Activated naive CD8-positive, alpha-beta T cell treated with anti-CD3 and anti-CD28 coated beads, Interleukin-2, amount 50 U/mL, for 16 hours (primary cell): ENCODE measurements around the gene PGAP3.
A peak's percentile ranks its signal among the peaks of the same experiment; 100 is the strongest.

Experiments
- DNase-seq: peaks from one replicate; pipeline ENCODE4 v3.0.0-alpha.2; 2020; ENCODE audit warnings: low read depth, low spot score

PGAP3 gene

GRCh38 chr17:39639566-39640458 is 48.0 kb downstream of the PGAP3 start:
- no peak for DNase-seq

DNA sequence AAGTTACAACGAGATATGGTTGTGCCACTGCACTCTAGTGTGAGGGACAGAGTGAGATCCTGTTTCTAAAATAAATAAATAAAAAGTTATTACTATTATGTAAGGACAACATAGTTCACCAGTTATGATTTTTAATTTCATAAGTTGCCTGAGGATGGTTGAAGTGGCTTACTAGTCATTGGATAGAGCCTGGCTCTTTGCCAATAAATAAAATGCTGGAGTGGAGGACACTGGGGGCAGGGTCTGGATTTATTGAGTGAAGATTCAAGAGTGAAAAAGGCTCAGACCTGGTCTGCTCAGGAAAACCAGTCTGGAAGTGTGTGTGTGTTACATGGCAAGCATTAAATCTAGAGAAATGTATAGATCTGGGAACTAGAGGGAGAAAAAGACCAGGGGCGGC is 48.8 kb downstream of the PGAP3 start:
- DNase-seq = no peak

DNA sequence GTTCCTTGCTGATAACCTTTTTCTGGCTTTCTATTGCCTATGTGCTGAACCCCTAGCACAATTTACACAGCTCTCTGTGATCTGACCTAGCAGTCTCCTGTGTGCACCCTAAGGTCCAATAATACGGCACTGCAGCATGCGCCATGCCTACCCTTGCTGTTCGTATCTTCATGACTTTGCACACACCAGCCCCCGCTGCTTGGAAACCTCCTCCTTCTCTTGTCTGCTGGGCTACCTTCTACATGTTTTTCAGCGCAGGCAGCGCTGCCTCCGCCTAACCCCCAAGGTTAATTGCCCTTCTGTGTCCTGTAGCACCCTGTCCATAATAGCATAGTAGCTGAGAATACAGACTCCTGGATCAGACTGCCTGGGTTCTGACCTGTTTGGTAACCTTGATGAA is 49.5 kb downstream of the PGAP3 start:
- DNase-seq = no peak

DNA sequence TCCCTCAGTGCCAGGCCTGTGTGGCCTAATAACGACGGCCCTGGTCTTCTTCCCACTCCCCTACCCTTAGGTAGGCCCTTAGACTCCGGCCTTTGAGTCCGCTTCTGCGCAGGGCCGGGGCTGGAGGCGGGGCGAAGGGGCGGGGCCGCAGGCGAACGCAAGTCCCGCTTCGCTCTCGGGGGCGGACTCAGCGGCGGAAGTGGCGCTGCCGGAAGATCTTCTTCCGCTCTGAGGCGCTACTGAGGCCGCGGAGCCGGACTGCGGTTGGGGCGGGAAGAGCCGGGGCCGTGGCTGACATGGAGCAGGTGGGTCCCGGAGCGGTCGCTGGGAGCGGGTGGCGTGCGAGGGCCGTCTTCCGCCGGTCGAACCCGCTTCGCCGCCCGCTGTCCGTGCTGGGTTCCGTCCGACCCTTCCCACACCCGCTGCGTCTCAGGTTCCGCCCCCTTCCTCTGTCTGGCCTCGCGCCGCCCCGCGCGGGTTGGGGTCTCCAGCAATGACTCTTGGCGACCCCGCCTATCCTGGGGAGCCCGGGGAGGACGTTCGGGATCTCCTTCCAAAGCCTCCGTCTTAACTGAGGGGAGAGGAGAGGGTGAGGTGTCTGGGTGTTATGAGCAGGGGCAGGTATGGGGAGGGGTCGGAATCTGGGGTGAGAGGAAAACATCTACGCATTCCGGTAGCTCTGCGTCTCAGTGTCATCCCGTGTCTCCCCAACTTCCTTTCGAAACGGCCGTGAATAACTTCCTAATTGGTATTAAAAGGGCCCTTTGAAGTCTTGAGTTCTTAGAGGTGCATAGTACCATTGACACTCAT is 50.7 kb downstream of the PGAP3 start, which contains the start of gene STARD3:
Gene STARD3, plus strand, starts transcription at position 218 of the 810 bp plus-strand sequence. CDS start 16,388 bp downstream, outside the sequence.
- peak; percentile 83 for DNase-seq

DNA sequence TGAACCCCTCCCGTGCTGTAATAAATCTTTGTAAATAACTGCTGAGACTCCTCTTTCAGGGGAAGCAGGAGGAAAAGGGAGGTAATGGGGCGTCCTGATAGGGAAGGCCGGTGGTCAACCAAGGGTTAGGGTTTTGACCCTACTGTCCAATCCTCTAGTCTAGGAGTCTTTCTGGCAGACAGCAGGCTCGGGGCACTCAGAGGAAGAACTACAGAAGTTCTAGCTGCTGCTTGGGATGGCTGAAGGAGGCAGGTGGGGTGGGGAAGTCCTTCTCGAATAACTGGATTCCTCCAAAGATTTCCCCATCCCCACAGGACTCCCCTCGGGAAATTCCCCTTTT is 51.3 kb downstream of the PGAP3 start:
- no peak for DNase-seq

GRCh38 chr17:39635614-39636176 is 52.2 kb downstream of the PGAP3 start:
- DNase-seq = no peak

DNA sequence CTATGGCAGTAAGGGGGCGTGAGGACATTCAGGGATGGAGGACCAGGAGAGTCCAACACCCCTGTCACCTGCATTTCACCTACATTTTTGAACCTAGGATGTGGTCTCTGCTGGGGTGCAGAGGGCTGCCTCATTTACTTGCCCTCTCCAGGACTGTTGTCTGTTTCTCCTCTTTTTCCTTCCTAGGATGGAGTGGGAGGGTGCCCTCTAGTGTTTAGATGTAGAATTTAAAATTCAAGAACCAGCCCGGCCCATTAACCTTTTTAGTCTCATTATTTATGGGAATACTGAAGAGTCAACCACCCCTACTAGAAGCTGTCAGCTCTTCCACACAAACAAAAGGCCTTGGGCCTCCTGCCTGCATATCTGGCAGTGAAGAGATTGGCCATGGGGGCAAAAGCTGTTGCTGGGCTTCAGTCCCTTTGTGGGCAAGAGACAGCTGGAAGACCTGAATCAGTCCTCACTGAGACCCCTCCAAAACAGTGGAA is 53.4 kb downstream of the PGAP3 start:
- no peak for DNase-seq

GRCh38 chr17:39633570-39634183 is 54.2 kb downstream of the PGAP3 start:
- no peak for DNase-seq

DNA sequence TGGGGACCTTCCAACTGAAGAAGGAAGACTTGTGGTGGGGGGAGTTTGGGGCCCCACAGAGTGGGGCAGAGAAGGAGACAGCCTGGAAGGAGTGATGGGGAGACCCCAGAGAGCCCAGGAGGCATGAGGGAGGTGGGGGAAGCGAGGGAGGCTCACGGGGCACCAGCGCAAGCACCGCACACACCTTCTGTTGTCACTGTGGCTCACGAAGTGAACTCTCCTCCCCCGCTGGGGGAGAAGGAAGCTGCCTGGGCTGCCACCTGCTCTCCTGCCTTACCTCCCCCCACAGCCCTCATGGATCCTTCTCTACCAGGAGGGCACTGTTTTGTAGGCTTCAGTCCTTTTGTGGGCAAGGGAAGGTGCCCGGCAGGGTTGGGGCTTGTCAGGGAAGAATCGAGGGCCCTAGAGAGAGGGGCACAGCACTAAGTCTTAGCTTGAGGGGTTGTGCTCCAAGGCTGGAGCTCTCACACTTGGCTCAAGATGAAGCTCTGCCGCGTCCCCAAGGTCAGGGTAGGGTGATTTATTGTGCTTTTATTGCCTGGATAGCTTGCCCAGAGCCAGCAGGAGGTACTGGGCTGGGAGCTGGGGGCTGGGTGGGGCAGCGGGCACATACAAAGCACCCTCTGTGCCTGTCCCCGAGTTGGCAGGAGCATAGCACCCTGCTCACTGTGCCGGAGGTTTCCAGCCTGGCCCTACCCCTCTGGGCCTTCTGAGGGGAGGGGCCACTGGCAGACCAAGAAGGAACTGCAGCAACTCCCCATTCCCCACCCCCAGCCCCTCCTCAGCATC is 55.5 kb downstream of the PGAP3 start:
- no peak for DNase-seq

- no peak for DNase-seq
These were observed 56.5 kb downstream of the PGAP3 start for GRCh38 chr17:39631403-39631802.

DNA sequence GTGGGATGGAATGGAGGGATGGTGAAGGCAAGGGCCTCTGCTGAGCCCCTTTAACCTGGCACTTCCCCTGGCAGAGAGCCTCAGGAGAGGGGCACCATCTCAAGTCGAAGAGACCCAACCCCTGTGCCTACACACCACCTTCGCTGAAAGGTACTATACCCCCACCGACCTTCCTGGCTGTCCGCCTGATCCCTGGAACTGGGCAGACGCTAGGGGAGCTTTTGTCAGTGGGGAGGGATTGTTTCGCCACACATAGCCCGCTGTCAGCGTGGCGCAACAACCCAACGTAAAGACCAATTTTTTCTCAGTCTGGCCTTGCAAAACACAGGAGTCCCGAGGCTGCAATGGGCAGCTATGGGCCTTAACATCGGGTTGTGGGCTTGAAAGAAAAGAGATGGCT is 58.0 kb downstream of the PGAP3 start:
- no peak for DNase-seq

- DNase-seq = no peak
These were observed 58.4 kb downstream of the PGAP3 start for GRCh38 chr17:39629494-39629880.

GRCh38 chr17:39628655-39629493 is 59.0 kb downstream of the PGAP3 start:
- DNase-seq = no peak

DNA sequence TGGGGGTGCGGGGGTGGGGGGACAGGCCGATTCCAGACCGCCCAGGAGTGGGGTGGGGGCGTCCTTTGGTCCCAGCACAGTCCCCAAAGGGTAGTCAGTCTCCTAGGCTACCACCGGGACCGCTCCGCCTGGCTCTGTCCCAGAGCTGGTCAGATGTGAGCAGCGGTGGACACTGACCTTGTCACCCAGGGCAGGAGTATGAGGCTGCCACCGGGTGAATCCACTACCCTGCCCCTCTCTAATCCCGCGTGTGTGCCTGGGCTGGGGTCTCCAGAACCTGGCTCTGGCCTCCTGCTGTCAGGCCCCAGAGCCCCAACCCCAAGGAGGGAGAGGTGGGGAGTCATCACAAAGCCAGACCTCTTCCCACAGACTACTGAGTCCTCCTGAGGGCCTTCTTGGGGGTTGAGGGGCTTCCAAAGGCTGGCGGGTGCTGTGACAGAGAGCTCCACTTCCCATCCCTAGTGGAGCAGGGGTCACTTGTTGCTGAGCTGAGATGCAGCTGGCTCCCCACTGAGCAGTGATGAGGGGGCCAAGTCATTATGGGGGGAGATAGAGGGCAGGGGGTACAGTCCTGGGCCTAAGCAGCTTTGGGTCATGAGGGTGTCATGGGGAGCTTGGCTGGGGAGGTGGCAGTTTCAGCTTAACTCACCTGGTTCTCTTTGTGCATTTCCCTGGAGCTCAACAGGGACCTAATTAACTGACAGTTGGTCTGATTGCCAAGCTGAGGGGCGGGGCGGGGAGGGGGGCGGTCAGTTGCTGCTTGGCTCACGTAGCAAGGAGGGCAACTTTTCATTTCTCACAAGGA is 59.9 kb downstream of the PGAP3 start:
- no peak for DNase-seq

DNA sequence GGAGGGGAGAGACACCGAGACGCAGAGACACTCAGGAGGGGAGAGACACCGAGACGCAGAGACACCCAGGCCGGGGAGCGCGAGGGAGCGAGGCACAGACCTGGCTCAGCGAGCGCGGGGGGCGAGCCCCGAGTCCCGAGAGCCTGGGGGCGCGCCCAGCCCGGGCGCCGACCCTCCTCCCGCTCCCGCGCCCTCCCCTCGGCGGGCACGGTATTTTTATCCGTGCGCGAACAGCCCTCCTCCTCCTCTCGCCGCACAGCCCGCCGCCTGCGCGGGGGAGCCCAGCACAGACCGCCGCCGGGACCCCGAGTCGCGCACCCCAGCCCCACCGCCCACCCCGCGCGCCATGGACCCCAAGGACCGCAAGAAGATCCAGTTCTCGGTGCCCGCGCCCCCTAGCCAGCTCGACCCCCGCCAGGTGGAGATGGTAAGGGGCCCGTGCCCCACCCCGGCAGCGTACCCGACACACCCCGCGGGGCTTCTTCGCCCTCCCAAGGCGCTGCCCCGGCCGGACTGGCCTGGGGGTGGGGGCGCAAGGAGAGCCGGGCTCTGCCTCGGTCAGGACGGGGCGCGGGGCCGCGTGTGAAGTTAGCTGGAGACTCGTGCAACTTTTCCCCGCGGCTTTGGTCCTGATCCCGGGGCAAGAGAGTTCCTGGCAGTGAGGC is 60.7 kb downstream of the PGAP3 start:
- DNase-seq = no peak

DNA sequence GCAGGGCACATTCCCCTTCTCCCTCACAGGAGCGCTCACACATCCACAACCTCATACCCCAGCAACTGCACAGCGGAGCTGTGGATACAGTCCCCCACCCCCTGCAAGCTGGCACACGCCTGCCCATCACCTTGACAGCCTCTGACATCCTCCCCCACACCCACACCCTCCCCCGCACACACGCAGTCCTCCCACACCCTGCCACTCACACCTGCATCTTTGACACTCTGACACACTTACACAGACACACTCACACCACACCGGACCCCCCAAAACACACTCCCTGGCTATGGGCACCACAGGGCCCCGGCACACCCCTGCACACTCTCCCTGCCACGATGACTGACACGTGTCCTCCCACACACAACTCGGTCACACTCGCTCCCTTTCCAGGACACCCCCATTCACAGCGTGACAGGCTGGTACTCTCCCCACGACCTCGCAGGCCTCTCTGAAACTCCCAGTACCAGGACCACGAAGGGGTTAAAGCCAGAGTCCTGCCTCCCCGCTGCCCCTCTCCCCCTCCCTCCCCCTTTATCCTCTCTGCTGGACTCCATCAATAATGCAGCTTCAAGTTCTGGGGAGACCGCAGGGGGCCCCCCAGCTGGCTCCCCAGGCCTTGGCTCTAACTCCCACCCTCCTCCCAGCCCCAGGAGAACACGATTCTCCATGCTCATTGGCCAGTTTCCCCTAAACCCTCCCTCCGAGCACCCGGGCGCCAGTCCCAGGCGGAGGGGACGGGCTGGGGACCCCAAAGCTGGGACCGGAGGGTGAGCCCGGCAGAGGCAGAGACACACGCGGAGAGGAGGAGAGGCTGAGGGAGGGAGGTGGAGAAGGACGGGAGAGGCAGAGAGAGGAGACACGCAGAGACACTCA is 61.4 kb downstream of the PGAP3 start, which contains the start of gene PPP1R1B:
Gene PPP1R1B, plus strand, starts transcription at position 782 of the 876 bp plus-strand sequence. CDS start 441 bp downstream, outside the sequence.
- no peak for DNase-seq

GRCh38 chr17:39625198-39625785 is 62.6 kb downstream of the PGAP3 start:
- no peak for DNase-seq
